Adrenal gland (tissue), 5 donors: Measurements from ENCODE around the gene SCNN1G.

Experiments
- CTCF ChIP-seq, 6 experiments: fragments of 450-650 bp in 4 of 6; fragments of 200-600 bp in 2 of 6; sonication (generic) in 1 of 6; IDR thresholded peaks; 1 replicate in 5 of 6; 2 replicates in 1 of 6; pipeline versions ENCODE4 v1.5.1 to v1.8.0; 2016 to 2021; ENCODE audit warnings: antibody characterized with exemption in 6 of 6, mild to moderate bottlenecking in 2 of 6, moderate library complexity in 1 of 6
- POLR2A ChIP-seq, 2 donors: fragments of 450-650 bp; IDR thresholded peaks; one replicate each; pipeline ENCODE4 v1.6.1; 2017; ENCODE audit warnings: antibody characterized with exemption in 2 of 2, mild to moderate bottlenecking in 2 of 2, moderate library complexity in 1 of 2
- donor health status: DM: no; HTN: no; CAD: no.

GRCh38 chr16:23185656-23186055, 3.1 kb downstream of the SCNN1G start:
- no peak for TF ChIP-seq CTCF (IDR thresholded peaks at IDR 0.05)
- TF ChIP-seq POLR2A (IDR thresholded peaks at IDR 0.05) = no peak
